Activated T-helper 1 cell treated with anti-CD3 and anti-CD28 coated beads, Interleukin-2, amount 50 U/mL, for 16 hours (primary cell): ENCODE measurements around the gene CST8.

Source experiments
- DNase-seq, 2 donors: peaks; one replicate each; pipeline ENCODE4 v3.0.0-alpha.2; 2020; ENCODE audit warnings: low read depth in 1 of 2, low spot score in 1 of 2

The CST8 gene

GRCh38 chr20:23519556-23519955, 28.6 kb downstream of the CST8 start:
- DNase-seq = no peak

GRCh38 chr20:23520185-23520584, 29.3 kb downstream of the CST8 start:
- DNase-seq = no peak

- DNase-seq = no peak
These were observed 33.2 kb downstream of the CST8 start for GRCh38 chr20:23524146-23524545.

- DNase-seq = no peak
These were observed 35.9 kb downstream of the CST8 start for GRCh38 chr20:23526850-23527249.

GRCh38 chr20:23528867-23529431, 38.0 kb downstream of the CST8 start:
- DNase-seq = no peak

GRCh38 chr20:23530937-23531567, 40.1 kb downstream of the CST8 start:
- no peak for DNase-seq

- DNase-seq = no peak
These were observed 41.6 kb downstream of the CST8 start for GRCh38 chr20:23532533-23532932.

- DNase-seq = no peak
These were observed 42.2 kb downstream of the CST8 start for GRCh38 chr20:23533161-23533560.

- no peak for DNase-seq
These were observed 44.1 kb downstream of the CST8 start for GRCh38 chr20:23534801-23535593.

GRCh38 chr20:23536328-23536974, 45.5 kb downstream of the CST8 start:
- no peak for DNase-seq

- no peak for DNase-seq
These were observed 46.1 kb downstream of the CST8 start for GRCh38 chr20:23537030-23537429.

GRCh38 chr20:23540624-23541023, 49.7 kb downstream of the CST8 start:
- DNase-seq = no peak

GRCh38 chr20:23541330-23541729, 50.4 kb downstream of the CST8 start:
- no peak for DNase-seq

- DNase-seq = no peak
These were observed 50.9 kb downstream of the CST8 start for GRCh38 chr20:23541776-23542175.

GRCh38 chr20:23542801-23543200, 51.9 kb downstream of the CST8 start:
- DNase-seq = no peak

GRCh38 chr20:23544133-23544532, 53.2 kb downstream of the CST8 start:
- DNase-seq = no peak
